ENCODE data around the gene P3R3URF.

Gene P3R3URF

GRCh38 chr1:46194641-46195193 lies 18.4 kb upstream of the P3R3URF start:
- Histone ChIP-seq H3K4me3 (ENCODE audit: insufficient read depth, low read depth, low read length) (no peak overlapping the region), H3K27me3 (ENCODE audit: control insufficient read depth, insufficient read depth, low read length, poor library complexity, severe bottlenecking) (no peaks in the 10 kb centered on the region), H3K4me1 (ENCODE audit: control insufficient read depth, insufficient read depth, low read length) (peaks cover 6% of the 10 kb centered on the region), H3K27ac (ENCODE audit: insufficient read depth, low read depth, low read length, poor library complexity, severe bottlenecking) (no peak overlapping the region), H3K9me3 (ENCODE audit: control insufficient read depth, low read length) (no peaks in the 10 kb centered on the region), H3K36me3 (ENCODE audit: control insufficient read depth, insufficient read depth, low read length) (peaks cover 19% of the 10 kb centered on the region)
- 88 to 92% methylated on average over 5 of the region's 5 CpGs for WGBS, 2 experiments

- Histone ChIP-seq H3K27me3 (ENCODE audit: control insufficient read depth, insufficient read depth, low read length, poor library complexity, severe bottlenecking) (no peaks in the 10 kb centered on the region), H3K4me3 (ENCODE audit: insufficient read depth, low read depth, low read length) (no peak overlapping the region), H3K9me3 (ENCODE audit: control insufficient read depth, low read length) (no peaks in the 10 kb centered on the region), H3K27ac (ENCODE audit: insufficient read depth, low read depth, low read length, poor library complexity, severe bottlenecking) (no peak overlapping the region), H3K4me1 (ENCODE audit: control insufficient read depth, insufficient read depth, low read length) (peaks cover 6% of the 10 kb centered on the region), H3K36me3 (ENCODE audit: control insufficient read depth, insufficient read depth, low read length) (peaks cover 19% of the 10 kb centered on the region)
- 85 to 86% methylated on average over 9 of the region's 9 CpGs for WGBS, 2 experiments
Observed at GRCh38 chr1:46193984-46194570, 17.8 kb upstream of the P3R3URF start.

- Histone ChIP-seq H3K27ac (ENCODE audit: insufficient read depth, low read depth, low read length, poor library complexity, severe bottlenecking) (no peak overlapping the region), H3K27me3 (ENCODE audit: control insufficient read depth, insufficient read depth, low read length, poor library complexity, severe bottlenecking) (no peaks in the 10 kb centered on the region), H3K9me3 (ENCODE audit: control insufficient read depth, low read length) (no peaks in the 10 kb centered on the region), H3K4me3 (ENCODE audit: insufficient read depth, low read depth, low read length) (no peak overlapping the region), H3K36me3 (ENCODE audit: control insufficient read depth, insufficient read depth, low read length) (peaks cover 19% of the 10 kb centered on the region), H3K4me1 (ENCODE audit: control insufficient read depth, insufficient read depth, low read length) (peaks cover 6% of the 10 kb centered on the region)
- 95% methylated on average over 7 of the region's 7 CpGs for WGBS, 2 experiments
Observed at GRCh38 chr1:46193285-46193684, 17.0 kb upstream of the P3R3URF start.

GRCh38 chr1:46192171-46192570 lies 15.9 kb upstream of the P3R3URF start:
- H3K36me3 ChIP-seq (ENCODE audit: control insufficient read depth, insufficient read depth, low read length): peaks cover 24% of the 10 kb centered on the region
- 94 to 96% methylated on average over 10 of the region's 10 CpGs for WGBS, 2 experiments
- no peak overlapping the region for H3K4me3 ChIP-seq (ENCODE audit: insufficient read depth, low read depth, low read length)
- no peak overlapping the region for H3K27ac ChIP-seq (ENCODE audit: insufficient read depth, low read depth, low read length, poor library complexity, severe bottlenecking)
- no peaks in the 10 kb centered on the region for H3K27me3 ChIP-seq (ENCODE audit: control insufficient read depth, insufficient read depth, low read length, poor library complexity, severe bottlenecking)
- no peaks in the 10 kb centered on the region for H3K4me1 ChIP-seq (ENCODE audit: control insufficient read depth, insufficient read depth, low read length)
- no peaks in the 10 kb centered on the region for H3K9me3 ChIP-seq (ENCODE audit: control insufficient read depth, low read length)

DNA sequence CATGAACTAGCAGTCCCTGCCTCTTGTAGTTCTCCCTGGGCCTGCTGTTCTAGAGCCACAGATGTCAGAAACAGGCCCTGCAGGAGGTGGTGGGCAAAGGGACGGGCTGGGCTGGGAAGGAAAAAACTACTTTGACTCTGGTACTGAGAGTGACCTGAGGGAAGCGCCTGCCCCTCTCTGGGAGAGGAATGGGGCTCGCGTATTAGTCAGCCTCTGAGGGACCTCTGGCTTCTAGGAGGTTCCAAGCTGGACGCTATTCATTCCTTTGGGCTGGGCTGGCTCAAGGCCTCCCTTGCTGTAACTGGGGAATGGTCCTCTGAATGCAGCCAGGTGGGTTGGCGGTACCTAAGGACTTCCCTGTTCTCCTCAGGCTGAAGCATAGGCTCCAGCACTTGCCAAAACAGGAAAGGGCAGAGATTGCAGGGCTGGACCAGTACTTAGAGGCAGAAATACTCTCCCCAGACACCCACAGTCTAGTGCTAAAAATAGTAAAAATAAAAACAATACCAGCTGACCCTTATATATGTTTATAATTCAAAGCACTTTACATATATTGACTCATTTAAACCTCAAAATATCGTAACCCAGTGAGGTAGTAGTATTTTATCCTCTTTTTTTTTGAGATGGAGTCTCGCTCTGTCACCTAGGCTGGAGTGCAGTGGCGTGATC lies 14.9 kb upstream of the P3R3URF start:
- Histone ChIP-seq H3K27me3 (ENCODE audit: control insufficient read depth, insufficient read depth, low read length, poor library complexity, severe bottlenecking) (no peaks in the 10 kb centered on the region), H3K4me3 (ENCODE audit: insufficient read depth, low read depth, low read length) (no peak overlapping the region), H3K36me3 (ENCODE audit: control insufficient read depth, insufficient read depth, low read length) (peaks cover 24% of the 10 kb centered on the region), H3K27ac (ENCODE audit: insufficient read depth, low read depth, low read length, poor library complexity, severe bottlenecking) (no peak overlapping the region), H3K4me1 (ENCODE audit: control insufficient read depth, insufficient read depth, low read length) (no peaks in the 10 kb centered on the region), H3K9me3 (ENCODE audit: control insufficient read depth, low read length) (no peaks in the 10 kb centered on the region)
- 94 to 97% methylated on average over 9 of the region's 9 CpGs for WGBS, 2 experiments

GRCh38 chr1:46190539-46190938 lies 14.3 kb upstream of the P3R3URF start:
- Histone ChIP-seq H3K9me3 (ENCODE audit: control insufficient read depth, low read length) (no peaks in the 10 kb centered on the region), H3K27me3 (ENCODE audit: control insufficient read depth, insufficient read depth, low read length, poor library complexity, severe bottlenecking) (no peaks in the 10 kb centered on the region), H3K4me3 (ENCODE audit: insufficient read depth, low read depth, low read length) (no peak overlapping the region), H3K4me1 (ENCODE audit: control insufficient read depth, insufficient read depth, low read length) (no peaks in the 10 kb centered on the region), H3K27ac (ENCODE audit: insufficient read depth, low read depth, low read length, poor library complexity, severe bottlenecking) (no peak overlapping the region), H3K36me3 (ENCODE audit: control insufficient read depth, insufficient read depth, low read length) (peaks cover 24% of the 10 kb centered on the region)
- WGBS, 2 experiments: 93 to 97% methylated on average over 3 of the region's 3 CpGs

DNA sequence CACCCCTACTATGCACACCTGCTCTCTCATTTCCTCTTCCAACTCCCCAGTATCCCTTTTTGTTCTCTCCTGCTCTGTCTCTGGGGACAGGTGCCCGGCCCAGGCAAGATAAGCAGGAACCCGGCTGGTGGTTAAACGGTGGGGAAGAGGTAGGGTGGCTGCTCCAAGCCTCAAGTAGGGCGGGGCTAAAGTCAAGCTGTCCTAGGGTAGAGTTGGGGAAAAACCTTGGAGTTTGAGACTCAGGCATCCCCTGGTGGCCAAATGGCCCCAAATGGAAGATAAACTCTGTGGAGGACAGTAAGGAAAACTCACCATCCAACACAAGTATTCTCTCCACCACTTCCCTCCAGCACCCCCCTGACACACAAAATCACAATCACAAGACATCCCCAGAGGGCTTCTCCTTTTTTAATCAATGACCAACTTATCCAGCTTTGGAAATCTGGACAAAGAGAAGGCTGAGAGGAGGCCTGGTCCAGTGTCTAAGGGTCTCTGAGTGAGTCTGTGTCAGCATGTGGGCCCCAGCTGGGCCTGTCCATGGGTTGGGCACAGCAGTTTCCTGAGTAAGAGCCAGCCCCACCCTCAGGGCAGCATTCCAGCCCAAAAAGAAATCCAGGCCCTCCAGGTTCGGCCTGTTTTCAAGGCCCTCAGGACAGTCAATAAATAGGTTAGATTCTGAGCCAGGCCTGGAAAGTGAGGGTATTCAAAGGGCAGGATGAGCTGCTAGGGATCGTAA lies 12.2 kb upstream of the P3R3URF start:
- H3K27ac ChIP-seq (ENCODE audit: insufficient read depth, low read depth, low read length, poor library complexity, severe bottlenecking): no peak overlapping the region
- 88 to 90% methylated on average over 6 of the region's 6 CpGs for WGBS, 2 experiments
- H3K27me3 ChIP-seq (ENCODE audit: control insufficient read depth, insufficient read depth, low read length, poor library complexity, severe bottlenecking): no peaks in the 10 kb centered on the region
- H3K9me3 ChIP-seq (ENCODE audit: control insufficient read depth, low read length): no peaks in the 10 kb centered on the region
- H3K4me3 ChIP-seq (ENCODE audit: insufficient read depth, low read depth, low read length): no peak overlapping the region
- no peaks in the 10 kb centered on the region for H3K4me1 ChIP-seq (ENCODE audit: control insufficient read depth, insufficient read depth, low read length)
- H3K36me3 ChIP-seq (ENCODE audit: control insufficient read depth, insufficient read depth, low read length): peaks cover 20% of the 10 kb centered on the region

DNA sequence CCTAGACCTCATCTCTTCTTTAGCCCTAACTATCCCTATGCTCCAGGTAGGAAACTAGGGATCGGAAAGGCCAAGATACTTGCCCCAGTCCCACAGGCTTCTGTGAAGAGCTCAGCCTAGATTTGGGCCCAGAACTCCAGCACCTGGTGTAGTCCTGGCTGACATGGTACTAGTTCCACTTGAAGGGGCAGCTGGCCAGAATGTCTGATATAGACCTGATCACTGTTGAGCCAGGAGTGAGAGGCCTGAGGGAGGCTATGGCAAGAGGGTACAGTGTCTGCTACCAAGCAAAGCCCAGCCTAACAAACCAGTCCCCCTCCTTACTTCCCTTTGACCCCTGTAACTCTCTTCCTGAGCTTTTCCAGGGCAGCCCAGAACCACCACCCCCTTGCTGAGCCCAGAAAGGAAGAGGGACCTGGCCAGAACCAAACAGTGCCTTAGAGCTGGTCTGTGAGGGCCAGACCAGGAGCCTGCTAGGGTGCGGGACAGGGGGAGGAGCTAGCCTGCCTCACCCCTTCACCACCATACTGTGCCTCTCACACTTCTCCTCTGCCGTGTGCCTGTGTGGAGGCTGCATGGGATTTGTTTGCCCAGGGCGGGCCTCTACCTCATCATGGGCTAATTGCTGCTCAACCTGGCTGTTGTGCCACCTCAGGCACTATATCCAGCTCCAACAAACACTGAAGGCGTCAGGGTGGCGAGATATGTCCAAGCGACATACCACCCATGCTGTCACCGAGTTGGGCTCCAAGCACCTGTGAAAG lies 11.0 kb upstream of the P3R3URF start:
- Histone ChIP-seq H3K36me3 (ENCODE audit: control insufficient read depth, insufficient read depth, low read length) (peaks cover 10% of the 10 kb centered on the region), H3K4me3 (ENCODE audit: insufficient read depth, low read depth, low read length) (no peak overlapping the region), H3K9me3 (ENCODE audit: control insufficient read depth, low read length) (no peaks in the 10 kb centered on the region), H3K4me1 (ENCODE audit: control insufficient read depth, insufficient read depth, low read length) (no peaks in the 10 kb centered on the region), H3K27me3 (ENCODE audit: control insufficient read depth, insufficient read depth, low read length, poor library complexity, severe bottlenecking) (no peaks in the 10 kb centered on the region), H3K27ac (ENCODE audit: insufficient read depth, low read depth, low read length, poor library complexity, severe bottlenecking) (no peak overlapping the region)
- 94 to 98% methylated on average over 8 of the region's 8 CpGs for WGBS, 2 experiments

GRCh38 chr1:46186076-46186475 lies 9.8 kb upstream of the P3R3URF start:
- no peaks in the 10 kb centered on the region for H3K4me1 ChIP-seq (ENCODE audit: control insufficient read depth, insufficient read depth, low read length)
- peaks cover 5% of the 10 kb centered on the region for H3K36me3 ChIP-seq (ENCODE audit: control insufficient read depth, insufficient read depth, low read length)
- H3K27me3 ChIP-seq (ENCODE audit: control insufficient read depth, insufficient read depth, low read length, poor library complexity, severe bottlenecking): no peaks in the 10 kb centered on the region
- H3K9me3 ChIP-seq (ENCODE audit: control insufficient read depth, low read length): no peaks in the 10 kb centered on the region
- H3K27ac ChIP-seq (ENCODE audit: insufficient read depth, low read depth, low read length, poor library complexity, severe bottlenecking): no peak overlapping the region
- 89 to 92% methylated on average over 2 of the region's 2 CpGs for WGBS, 2 experiments
- no peak overlapping the region for H3K4me3 ChIP-seq (ENCODE audit: insufficient read depth, low read depth, low read length)

Measured in ectodermal cell (in vitro differentiated cells).